Omental fat pad (tissue), 4 donors: Measurements from ENCODE around the gene MBD3L2. TPM values are rescaled to one million over a fixed set of nuclear protein-coding genes. Genes with fewer than 3 reads are reported as not detected.

Experiments used
- ATAC-seq: fragments of 150-250 bp; one replicate; pipeline ENCODE4 v1.9.1; 2016; ENCODE audit warnings: mild to moderate bottlenecking, moderate library complexity; ENCODE audit not compliant: low FRiP score
- DNase-seq: peaks from one replicate; pipeline ENCODE4 v3.0.0-alpha.2; 2019; ENCODE audit warnings: low spot score
- total RNA-seq, 4 donors: library from RNA; depleted of rRNA; stranded (reverse); fragments of >200 nt; gene quantifications; one replicate each; pipeline ENCODE4 v1.1.0, GENCODE V29; 2016
- TF ChIP-seq, protein P1 (sequence below), 3 donors: fragments of 450-650 bp; IDR thresholded peaks; one replicate each; pipeline ENCODE4 v1.5.1; 2016 to 2017; ENCODE audit warnings: antibody characterized with exemption in 3 of 3, mild to moderate bottlenecking in 3 of 3, moderate library complexity in 2 of 3

Gene MBD3L2
- total RNA-seq, 4 donors from 2014 or later = not detected

DNA sequence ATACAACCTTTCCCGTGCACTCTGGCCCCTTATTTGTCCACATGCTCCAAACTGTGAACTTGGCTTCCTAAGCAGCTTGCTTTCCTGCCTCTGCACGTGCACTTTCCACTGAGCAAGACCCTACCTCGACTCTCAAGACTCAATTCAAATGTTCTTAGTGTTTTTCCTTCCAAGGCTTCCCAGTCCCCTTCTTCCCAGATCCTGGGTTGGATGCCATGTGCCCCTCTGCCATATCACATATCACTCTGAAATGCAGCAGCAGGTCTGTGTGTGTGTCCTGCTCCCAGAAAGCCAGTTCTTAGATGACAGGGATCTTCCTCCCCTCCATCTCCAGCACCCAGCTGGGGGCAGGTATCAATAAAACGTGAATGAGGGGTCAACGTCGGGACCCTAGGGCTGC is 23.4 kb downstream of the MBD3L2 start:
- ATAC-seq (no peak), DNase-seq (no peak)
- TF ChIP-seq, protein P1, sequence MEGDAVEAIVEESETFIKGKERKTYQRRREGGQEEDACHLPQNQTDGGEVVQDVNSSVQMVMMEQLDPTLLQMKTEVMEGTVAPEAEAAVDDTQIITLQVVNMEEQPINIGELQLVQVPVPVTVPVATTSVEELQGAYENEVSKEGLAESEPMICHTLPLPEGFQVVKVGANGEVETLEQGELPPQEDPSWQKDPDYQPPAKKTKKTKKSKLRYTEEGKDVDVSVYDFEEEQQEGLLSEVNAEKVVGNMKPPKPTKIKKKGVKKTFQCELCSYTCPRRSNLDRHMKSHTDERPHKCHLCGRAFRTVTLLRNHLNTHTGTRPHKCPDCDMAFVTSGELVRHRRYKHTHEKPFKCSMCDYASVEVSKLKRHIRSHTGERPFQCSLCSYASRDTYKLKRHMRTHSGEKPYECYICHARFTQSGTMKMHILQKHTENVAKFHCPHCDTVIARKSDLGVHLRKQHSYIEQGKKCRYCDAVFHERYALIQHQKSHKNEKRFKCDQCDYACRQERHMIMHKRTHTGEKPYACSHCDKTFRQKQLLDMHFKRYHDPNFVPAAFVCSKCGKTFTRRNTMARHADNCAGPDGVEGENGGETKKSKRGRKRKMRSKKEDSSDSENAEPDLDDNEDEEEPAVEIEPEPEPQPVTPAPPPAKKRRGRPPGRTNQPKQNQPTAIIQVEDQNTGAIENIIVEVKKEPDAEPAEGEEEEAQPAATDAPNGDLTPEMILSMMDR (IDR thresholded peaks at IDR 0.05) = no peak

DNA sequence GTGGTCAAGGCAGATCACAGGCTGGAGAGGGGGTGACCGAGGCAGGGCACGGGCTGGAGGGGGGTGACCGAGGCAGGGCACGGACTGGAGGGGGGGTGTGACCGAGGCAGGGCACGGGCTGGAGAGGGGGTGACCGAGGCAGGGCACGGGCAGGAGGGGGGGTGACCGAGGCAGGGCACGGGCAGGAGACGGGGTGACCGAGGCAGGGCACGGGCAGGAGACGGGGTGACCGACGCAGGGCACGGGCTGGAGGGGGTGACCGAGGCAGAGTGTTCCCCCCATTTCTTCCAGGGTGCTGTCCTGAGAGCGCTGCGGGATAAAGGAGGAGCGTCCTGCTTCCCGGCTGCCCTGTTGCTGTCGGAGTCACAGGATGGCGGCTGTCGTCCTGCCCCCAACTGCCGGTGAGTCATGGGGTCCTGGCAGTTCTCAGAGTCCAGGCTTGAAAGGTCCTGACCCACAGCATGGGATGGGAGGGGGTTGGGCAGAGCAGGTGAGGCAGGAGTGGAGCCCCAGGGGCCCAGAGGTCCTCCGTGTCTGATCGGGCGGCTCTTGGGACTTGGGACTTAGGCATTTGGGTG is 25.7 kb downstream of the MBD3L2 start:
- TF ChIP-seq, protein P1 (IDR thresholded peaks at IDR 0.05) = no peak
- ATAC-seq (peak; percentile 33), DNase-seq (no peak)

DNA sequence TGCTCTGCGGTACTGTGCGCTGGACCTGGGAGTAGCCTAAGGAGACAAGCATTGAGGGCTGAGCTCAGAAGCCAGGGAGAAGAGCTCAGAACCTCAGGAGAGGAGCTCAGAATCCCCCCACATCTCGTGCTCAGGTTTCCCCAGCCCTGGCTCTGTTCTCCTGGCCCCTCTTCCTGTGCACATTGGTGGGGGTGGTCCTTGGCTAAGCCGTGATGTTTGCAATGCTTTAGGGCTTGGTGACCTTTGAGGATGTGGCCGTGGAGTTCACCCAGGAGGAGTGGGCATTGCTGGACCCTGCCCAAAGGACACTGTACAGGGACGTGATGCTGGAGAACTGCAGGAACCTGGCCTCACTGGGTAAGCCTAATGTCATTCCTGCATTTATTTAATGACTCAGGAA is 27.0 kb downstream of the MBD3L2 start:
- TF ChIP-seq, protein P1 (IDR thresholded peaks at IDR 0.05) = no peak
- ATAC-seq (no peak), DNase-seq (no peak)

DNA sequence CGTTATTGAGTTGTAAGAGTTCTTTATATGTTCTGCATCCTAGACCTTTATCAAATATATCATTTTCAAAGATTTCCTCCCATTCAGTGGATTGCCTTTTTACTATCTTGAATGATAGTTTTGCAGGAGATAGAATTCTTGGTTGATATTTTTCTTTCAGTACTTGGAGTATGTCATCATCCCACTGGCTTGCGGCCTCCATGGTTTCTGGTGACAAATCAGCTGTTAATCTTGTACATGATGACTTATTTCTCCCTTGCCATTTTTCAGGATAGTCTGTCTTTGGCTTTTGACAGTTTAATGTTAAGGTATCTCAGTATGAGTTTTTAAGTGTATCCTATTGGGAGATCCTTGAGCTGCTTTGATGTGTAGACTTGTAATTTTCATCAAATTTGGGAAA is 28.9 kb downstream of the MBD3L2 start:
- ATAC-seq (no peak), DNase-seq (no peak)
- TF ChIP-seq, protein P1 (IDR thresholded peaks at IDR 0.05) = no peak

DNA sequence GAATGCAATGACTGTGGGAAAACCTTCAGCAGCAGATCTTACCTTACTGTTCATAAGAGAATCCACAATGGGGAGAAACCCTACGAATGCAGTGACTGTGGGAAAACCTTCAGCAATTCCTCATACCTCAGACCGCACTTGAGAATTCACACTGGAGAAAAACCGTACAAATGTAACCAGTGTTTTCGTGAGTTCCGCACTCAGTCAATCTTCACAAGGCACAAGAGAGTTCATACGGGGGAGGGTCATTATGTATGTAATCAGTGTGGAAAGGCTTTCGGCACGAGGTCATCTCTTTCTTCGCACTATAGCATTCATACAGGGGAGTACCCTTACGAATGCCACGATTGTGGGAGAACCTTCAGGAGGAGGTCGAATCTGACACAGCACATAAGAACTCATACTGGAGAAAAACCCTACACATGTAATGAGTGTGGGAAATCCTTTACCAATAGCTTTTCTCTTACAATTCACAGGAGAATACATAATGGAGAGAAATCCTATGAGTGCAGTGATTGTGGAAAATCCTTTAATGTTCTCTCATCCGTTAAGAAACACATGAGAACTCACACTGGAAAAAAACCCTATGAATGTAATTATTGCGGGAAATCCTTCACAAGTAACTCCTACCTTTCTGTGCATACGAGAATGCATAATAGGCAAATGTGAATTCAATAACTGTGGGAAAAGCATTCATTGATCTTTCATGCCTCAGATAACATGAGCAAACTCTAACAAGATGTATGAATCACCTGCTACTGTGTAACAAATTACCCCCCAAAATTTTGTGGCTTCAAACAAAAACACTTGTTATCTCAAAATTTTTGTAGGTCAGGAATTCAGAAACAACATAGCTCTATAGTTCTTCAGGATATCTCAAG is 34.2 kb downstream of the MBD3L2 start:
- no peak for ATAC-seq
- TF ChIP-seq, protein P1 (IDR thresholded peaks at IDR 0.05) = no peak
- DNase-seq = no peak

DNA sequence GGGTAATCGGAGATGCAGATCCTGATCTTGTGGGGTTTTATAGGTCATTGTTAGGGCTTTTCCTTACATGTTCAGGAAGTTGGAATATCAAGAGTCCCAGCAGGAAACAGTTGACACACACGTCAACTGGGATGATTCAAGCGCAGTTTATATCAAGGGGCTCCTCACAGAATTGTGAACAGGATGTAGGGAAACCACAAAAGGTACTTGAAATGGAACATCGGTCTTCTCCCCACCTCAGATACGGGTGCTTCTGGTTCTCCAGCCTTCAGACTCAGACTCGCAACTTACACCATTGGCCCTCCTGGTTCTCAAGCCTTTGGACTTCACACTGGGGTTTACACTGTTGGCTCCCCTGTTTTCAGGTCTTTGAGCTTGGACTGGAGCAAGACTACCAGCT is 39.9 kb downstream of the MBD3L2 start:
- ATAC-seq (no peak), DNase-seq (no peak)
- TF ChIP-seq, protein P1 (IDR thresholded peaks at IDR 0.05) = no peak

DNA sequence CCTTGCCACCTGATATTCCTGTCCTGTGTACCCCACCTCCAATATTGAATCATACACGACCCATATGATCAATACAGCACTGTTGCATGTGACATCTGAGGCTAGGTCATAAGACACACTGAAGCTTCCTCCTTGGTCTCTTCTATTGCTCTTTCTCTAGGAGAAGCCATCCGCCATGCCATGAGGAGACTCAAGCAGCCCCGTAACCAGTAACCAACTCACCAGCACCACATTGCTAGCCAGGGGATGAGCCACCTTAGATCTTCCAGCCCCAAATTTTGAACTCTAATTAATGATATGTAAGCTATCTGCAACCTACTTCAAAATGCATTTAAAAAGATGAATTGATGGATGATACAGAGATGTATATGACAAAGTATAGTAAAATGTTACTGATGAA is 49.0 kb downstream of the MBD3L2 start:
- no peak for DNase-seq
- TF ChIP-seq, protein P1 (IDR thresholded peaks at IDR 0.05) = no peak
- no peak for ATAC-seq
